ENCODE data around the gene HOXA10. TPM values are rescaled to one million over a fixed set of nuclear protein-coding genes. Genes with fewer than 3 reads are reported as not detected.

HOXA10 gene
- total RNA-seq, 1 experiment from 2014 or later, result not detected

GRCh38 chr7:27171325-27171636 is 2.8 kb downstream of the HOXA10 start:
- no peak overlapping the region for H3K9ac ChIP-seq (ENCODE audit: extremely low read depth, insufficient read length, low read length)
- no peak overlapping the region for H3K14ac ChIP-seq (ENCODE audit: insufficient read depth, low read length)
- H4K8ac ChIP-seq (replicated peaks; ENCODE audit: insufficient read length, low read depth, low read length), result no peak overlapping the region
- no peak overlapping the region for H4K5ac ChIP-seq (ENCODE audit: insufficient read length, low read depth, low read length)
- Mint-ChIP-seq H3K9me3 (peaks cover 6 to 23% of the 10 kb centered on the region in 2 experiments), H3K4me3 (no peak overlapping the region), H3K27me3 (ENCODE audit: low read depth) (peaks cover 98% of the 10 kb centered on the region), H3K27ac (no peak overlapping the region), H3K4me1 (peaks cover 0 to 6% of the 10 kb centered on the region in 2 experiments; a peak in 2 of 4 replicates), H3K36me3 (ENCODE audit: insufficient read depth in 1 of 3, low read depth in 3 of 3) (no peaks in the 10 kb centered on the region; a peak in 1 of 7 replicates)
- no peak overlapping the region for H2AK5ac ChIP-seq (ENCODE audit: insufficient read length, low read length)
- no peak overlapping the region for H3K18ac ChIP-seq (ENCODE audit: insufficient read length, low read depth, low read length)
- no peaks in the 10 kb centered on the region for H3K79me1 ChIP-seq (ENCODE audit: insufficient read depth, low read depth, low read length, poor library complexity, severe bottlenecking)
- no peaks in the 10 kb centered on the region for H3K79me2 ChIP-seq (ENCODE audit: insufficient read depth, low read length)
- no peak overlapping the region for H4K91ac ChIP-seq (ENCODE audit: insufficient read length, low read depth, low read length)
- no peaks in the 10 kb centered on the region for H3K23me2 ChIP-seq (ENCODE audit: insufficient read length, low read depth, low read length, poor library complexity, severe bottlenecking)
- peak; percentile 55 for DNase-seq
- H2BK15ac ChIP-seq (ENCODE audit: low read depth, low read length), result no peak overlapping the region
- no peaks in the 10 kb centered on the region for H3K4me1 ChIP-seq (ENCODE audit: insufficient read depth, low read length)
- no peak overlapping the region for H3K23ac ChIP-seq (ENCODE audit: insufficient read length, low read depth, low read length)
- H2BK12ac ChIP-seq (ENCODE audit: insufficient read length, low read depth, low read length), result no peak overlapping the region
- no peak overlapping the region for H3K4ac ChIP-seq (ENCODE audit: low read depth, low read length)
- WGBS (ENCODE audit: extremely low coverage, insufficient read length, low lambda C conversion rate), result no CpG with 5 or more reads among the region's 8 CpGs
- H3T11ph ChIP-seq (ENCODE audit: low read length), result no peak overlapping the region
- no peak for TF ChIP-seq CTCF (conservative IDR thresholded peaks at IDR 0.05)
- no peak overlapping the region for H3K56ac ChIP-seq (ENCODE audit: insufficient read length, low read depth, low read length)
- H2BK120ac ChIP-seq (ENCODE audit: low read depth, low read length, poor library complexity, severe bottlenecking), result no peak overlapping the region
- H3K27ac ChIP-seq (ENCODE audit: insufficient read length, low read depth, low read length), result no peak overlapping the region
- no peak overlapping the region for H2BK5ac ChIP-seq (ENCODE audit: insufficient read length, low read length)
- H2AFZ ChIP-seq (ENCODE audit: low read length), result no peak overlapping the region
- no peak overlapping the region for H3K4me2 ChIP-seq (ENCODE audit: insufficient read depth, insufficient read length, low read length)
- no peaks in the 10 kb centered on the region for H3K9me3 ChIP-seq (ENCODE audit: control insufficient read depth, low read depth, low read length)
- no peaks in the 10 kb centered on the region for H4K20me1 ChIP-seq (ENCODE audit: control insufficient read depth, insufficient read depth, insufficient read length)
- H2BK20ac ChIP-seq (ENCODE audit: low read depth, low read length, poor library complexity, severe bottlenecking), result no peak overlapping the region
- peaks cover 97% of the 10 kb centered on the region for H3K27me3 ChIP-seq (ENCODE audit: insufficient read depth, low read length)
